Stomach (tissue), 9 donors: Measurements from ENCODE around the gene NUDT1. TPM values are rescaled to one million over a fixed set of nuclear protein-coding genes. Genes with fewer than 3 reads are reported as not detected.
A peak's percentile ranks its signal among the peaks of the same experiment; 100 is the strongest.

Experiments
- DNase-seq, 2 donors: peaks; one replicate each; pipeline versions ENCODE4 v3.0.0 to v3.0.0-alpha.2; 2013 to 2019
- H3K27ac ChIP-seq, 5 donors: fragments of 200-600 bp in 4 of 5; sonication (generic) in 4 of 5; one replicate each; pipeline ENCODE4 v1.5.1; 2013 to 2019; ENCODE audit warnings: mild to moderate bottlenecking in 1 of 5, moderate library complexity in 1 of 5
- H3K27me3 ChIP-seq, 3 donors: fragments of 200-600 bp; sonication (generic); one replicate each; pipeline ENCODE4 v1.5.1; 2017 to 2019; ENCODE audit warnings: mixed run types in 1 of 3
- H3K36me3 ChIP-seq, 4 donors: fragments of 200-600 bp; sonication (generic); 1 replicate in 3 of 4; 2 replicates in 1 of 4; pipeline ENCODE4 v1.5.1; 2016 to 2019
- H3K4me1 ChIP-seq, 4 donors: fragments of 200-600 bp; sonication (generic); one replicate each; pipeline ENCODE4 v1.5.1; 2016 to 2019
- H3K4me3 ChIP-seq, 4 donors: fragments of 200-600 bp; sonication (generic) in 3 of 4; one replicate each; pipeline ENCODE4 v1.5.1; 2016 to 2019; ENCODE audit warnings: mild to moderate bottlenecking in 1 of 4
- H3K9me3 ChIP-seq, 4 donors: fragments of 200-600 bp; sonication (generic); one replicate each; pipeline ENCODE4 v1.5.1; 2016 to 2019
- CTCF ChIP-seq, 7 experiments: fragments of 450-650 bp in 4 of 7; fragments of 200-600 bp in 3 of 7; sonication (generic) in 3 of 7; IDR thresholded peaks; one replicate each; pipeline ENCODE4 v1.5.1; 2016 to 2019; ENCODE audit warnings: antibody characterized with exemption in 7 of 7, control low read depth in 2 of 7, mild to moderate bottlenecking in 1 of 7
- EP300 ChIP-seq: sonication (generic); formaldehyde crosslinking; IDR thresholded peaks from one replicate; pipeline ENCODE4 v1.6.1; 2017; ENCODE audit warnings: antibody characterized with exemption
- POLR2A ChIP-seq, 4 donors: fragments of 450-650 bp; IDR thresholded peaks; one replicate each; pipeline ENCODE4 v1.6.1; 2016; ENCODE audit warnings: antibody characterized with exemption in 4 of 4, control low read depth in 2 of 4, mild to moderate bottlenecking in 1 of 4, moderate library complexity in 1 of 4
- POLR2AphosphoS5 ChIP-seq, 3 donors: sonication (generic); formaldehyde crosslinking; IDR thresholded peaks; one replicate each; pipeline ENCODE4 v1.6.1; 2016; ENCODE audit warnings: antibody characterized with exemption in 3 of 3
- WGBS, 5 donors: extraction: QIAGEN DNeasy Blood & Tissue Kit in 3 of 5; methylation state at CpG; one replicate each; pipeline versions ENCODE4 v1.1.5 to v1.1.7; 2013 to 2018; 5-methylcytosine and 5-hydroxymethylcytosine counted together
- intact Hi-C: fragments of 100-400 bp; cut with DNase I; formaldehyde crosslinking; loops from one replicate; pipeline ENCODE4 v1.15.1; 2023; ENCODE audit warnings: low total_unique reads
- polyA plus RNA-seq, 3 donors: library from polyadenylated mRNA; stranded (reverse); fragments of 200-250 nt; gene quantifications; one replicate each; pipeline ENCODE4 v1.2.3, GENCODE V29; 2013
- total RNA-seq, 5 donors: library from RNA; depleted of rRNA; stranded (reverse); fragments of >200 nt; gene quantifications; one replicate each; pipeline versions ENCODE4 v1.1.0 to v1.2.3, GENCODE V29; 2014 to 2016
- donor health status: healthy with polysubstance abuse.
- donor health status: Bipolar disorder and iron deficiency.
- donor health status: healthy.

Gene NUDT1
- total and polyA plus RNA-seq, 8 donors, result 4.6 to 37.1 (median 12.0) TPM; not detected in 2

GRCh38 chr7:2232766-2233520 is 9.1 kb upstream of the NUDT1 start, which contains the start of gene MAD1L1:
MAD1L1 (minus strand) TSS chr7:2232945; CDS start chr7:2230133, 2,812 bp downstream.
- DNase-seq, result peak; percentile 91 to 97
- H3K36me3 ChIP-seq, result peaks cover 13 to 59% (median 54%) of the 10 kb centered on the region in 4 donors
- no peaks in the 10 kb centered on the region for H3K9me3 ChIP-seq
- H3K4me1 ChIP-seq, result peaks cover 11 to 35% (median 31%) of the 10 kb centered on the region in 4 donors
- WGBS, 5 donors, result 0% methylated on average over 27 to 63 of the region's 63 CpGs
- intact Hi-C loops, result no loop called here
- peak within 1 kb of the TSS; percentile 47 to 89 (median 85) for H3K27ac ChIP-seq
- no peaks in the 10 kb centered on the region for H3K27me3 ChIP-seq
- H3K4me3 ChIP-seq, result peak within 1 kb of the TSS; percentile 97 to 100 (median 98)
- peak in 2 of 3 donors; percentile 8 to 61 for TF ChIP-seq POLR2AphosphoS5 (IDR thresholded peaks at IDR 0.05)
- TF ChIP-seq CTCF (IDR thresholded peaks at IDR 0.05), result no peak

- Histone ChIP-seq H3K27me3 (no peaks in the 10 kb centered on the region), H3K27ac (no peak overlapping the region), H3K36me3 (peaks cover 19 to 59% (median 55%) of the 10 kb centered on the region in 4 donors), H3K4me3 (no peak overlapping the region), H3K4me1 (peaks cover 11 to 35% (median 31%) of the 10 kb centered on the region in 4 donors), H3K9me3 (no peaks in the 10 kb centered on the region)
- no peak for DNase-seq
- TF ChIP-seq POLR2AphosphoS5 (IDR thresholded peaks at IDR 0.05) (no peak), POLR2A (IDR thresholded peaks at IDR 0.05) (no peak), CTCF (IDR thresholded peaks at IDR 0.05) (no peak), EP300 (no peak)
- WGBS, 5 donors, result 67 to 86% (median 71%) methylated on average over 3 of the region's 3 CpGs
- intact Hi-C loops, result no loop called here
Measured at GRCh38 chr7:2233926-2234325, 8.1 kb upstream of the NUDT1 start.

GRCh38 chr7:2237109-2237602 is 4.9 kb upstream of the NUDT1 start:
- Histone ChIP-seq H3K9me3 (no peaks in the 10 kb centered on the region), H3K4me3 (no peak overlapping the region), H3K36me3 (peaks cover 26 to 60% (median 51%) of the 10 kb centered on the region in 4 donors), H3K27ac (peak overlapping the region in 4 of 5 donors; percentile 26 to 66 (median 47)), H3K4me1 (peaks cover 9 to 32% (median 23%) of the 10 kb centered on the region in 4 donors), H3K27me3 (no peaks in the 10 kb centered on the region)
- WGBS, 5 donors, result 82 to 87% (median 84%) methylated on average over 12 of the region's 12 CpGs
- intact Hi-C loops, result no loop called here
- peak; percentile 40 to 61 for DNase-seq
- TF ChIP-seq POLR2A (IDR thresholded peaks at IDR 0.05), result no peak
- TF ChIP-seq EP300, result no peak
- TF ChIP-seq POLR2AphosphoS5 (IDR thresholded peaks at IDR 0.05), result no peak
- no peak for TF ChIP-seq CTCF (IDR thresholded peaks at IDR 0.05)

GRCh38 chr7:2239242-2239641 is 2.8 kb upstream of the NUDT1 start:
- DNase-seq, result no peak
- no peak overlapping the region for H3K27ac ChIP-seq
- peaks cover 18 to 30% (median 27%) of the 10 kb centered on the region in 4 donors for H3K4me1 ChIP-seq
- H3K36me3 ChIP-seq, result peaks cover 25 to 58% (median 50%) of the 10 kb centered on the region in 4 donors
- intact Hi-C loops, result no loop called here
- H3K9me3 ChIP-seq, result no peaks in the 10 kb centered on the region
- TF ChIP-seq CTCF (IDR thresholded peaks at IDR 0.05) (no peak), POLR2AphosphoS5 (IDR thresholded peaks at IDR 0.05) (no peak), EP300 (no peak), POLR2A (IDR thresholded peaks at IDR 0.05) (no peak)
- no peak overlapping the region for H3K4me3 ChIP-seq
- WGBS, 5 donors, result 91 to 99% (median 95%) methylated on average over 11 to 17 of the region's 17 CpGs
- no peaks in the 10 kb centered on the region for H3K27me3 ChIP-seq
